ENCODE results near the gene ISCU. TPM values are rescaled to one million over a fixed set of nuclear protein-coding genes. Genes with fewer than 3 reads are reported as not detected.

ISCU gene
- total and polyA plus RNA-seq, 4 donors: 86.2 to 132 (median 94.3) TPM

DNA sequence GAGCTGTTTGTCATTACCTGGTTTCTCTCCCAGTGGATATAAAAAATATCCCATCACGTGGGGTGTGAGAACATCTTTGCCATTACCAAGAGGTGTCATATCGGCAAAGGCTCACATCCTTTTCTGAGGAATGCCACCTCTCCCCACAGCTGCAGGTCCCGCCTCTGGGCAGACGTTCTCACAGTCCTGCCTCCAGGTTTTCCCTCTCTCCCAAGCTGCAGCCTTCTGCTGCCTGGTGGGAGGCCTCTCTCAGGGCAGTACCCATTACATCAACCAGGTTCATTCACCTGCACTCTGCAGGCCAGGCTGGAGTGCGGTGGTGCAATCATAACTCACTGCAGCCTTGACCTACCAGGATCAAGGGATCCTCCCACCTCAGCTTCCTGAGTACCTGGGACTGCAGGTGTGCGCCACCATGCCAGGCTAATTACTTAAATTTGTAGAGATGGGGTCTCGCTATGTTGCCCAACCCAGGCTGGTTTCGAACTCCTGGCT, 50.4 kb downstream of the ISCU start:
- Histone ChIP-seq H3K4me1 (ENCODE audit: control insufficient read depth in 5 of 5, insufficient read depth in 5 of 5, low read length in 5 of 5) (peaks cover 0 to 31% (median 7%) of the 10 kb centered on the region in 5 donors), H3K9ac (ENCODE audit: insufficient read depth in 1 of 2, low read length in 2 of 2) (no peak overlapping the region), H3K36me3 (ENCODE audit: control insufficient read depth in 4 of 4, insufficient read depth in 4 of 4, low read length in 4 of 4) (no peaks in the 10 kb centered on the region), H3K27me3 (ENCODE audit: control insufficient read depth in 3 of 3, insufficient read depth in 3 of 3, low read length in 2 of 3) (no peaks in the 10 kb centered on the region), H3K4me3 (no peak overlapping the region), H3K9me3 (ENCODE audit: control insufficient read depth in 4 of 4, insufficient read depth in 3 of 4, low read length in 3 of 4) (no peaks in the 10 kb centered on the region), H3K27ac (ENCODE audit: low read depth in 1 of 2, low read length in 1 of 2) (no peak overlapping the region)
- ATAC-seq (ENCODE audit: insufficient read depth, low FRiP score) (no peak), DNase-seq (peak in 1 of 3 donors; percentile 42)
- WGBS, 2 donors: 82 to 84% methylated on average over 8 of the region's 8 CpGs
- TF ChIP-seq, protein P1, sequence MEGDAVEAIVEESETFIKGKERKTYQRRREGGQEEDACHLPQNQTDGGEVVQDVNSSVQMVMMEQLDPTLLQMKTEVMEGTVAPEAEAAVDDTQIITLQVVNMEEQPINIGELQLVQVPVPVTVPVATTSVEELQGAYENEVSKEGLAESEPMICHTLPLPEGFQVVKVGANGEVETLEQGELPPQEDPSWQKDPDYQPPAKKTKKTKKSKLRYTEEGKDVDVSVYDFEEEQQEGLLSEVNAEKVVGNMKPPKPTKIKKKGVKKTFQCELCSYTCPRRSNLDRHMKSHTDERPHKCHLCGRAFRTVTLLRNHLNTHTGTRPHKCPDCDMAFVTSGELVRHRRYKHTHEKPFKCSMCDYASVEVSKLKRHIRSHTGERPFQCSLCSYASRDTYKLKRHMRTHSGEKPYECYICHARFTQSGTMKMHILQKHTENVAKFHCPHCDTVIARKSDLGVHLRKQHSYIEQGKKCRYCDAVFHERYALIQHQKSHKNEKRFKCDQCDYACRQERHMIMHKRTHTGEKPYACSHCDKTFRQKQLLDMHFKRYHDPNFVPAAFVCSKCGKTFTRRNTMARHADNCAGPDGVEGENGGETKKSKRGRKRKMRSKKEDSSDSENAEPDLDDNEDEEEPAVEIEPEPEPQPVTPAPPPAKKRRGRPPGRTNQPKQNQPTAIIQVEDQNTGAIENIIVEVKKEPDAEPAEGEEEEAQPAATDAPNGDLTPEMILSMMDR (IDR thresholded peaks at IDR 0.05; ENCODE audit: control extremely low read depth, extremely low read depth): no peak

DNA sequence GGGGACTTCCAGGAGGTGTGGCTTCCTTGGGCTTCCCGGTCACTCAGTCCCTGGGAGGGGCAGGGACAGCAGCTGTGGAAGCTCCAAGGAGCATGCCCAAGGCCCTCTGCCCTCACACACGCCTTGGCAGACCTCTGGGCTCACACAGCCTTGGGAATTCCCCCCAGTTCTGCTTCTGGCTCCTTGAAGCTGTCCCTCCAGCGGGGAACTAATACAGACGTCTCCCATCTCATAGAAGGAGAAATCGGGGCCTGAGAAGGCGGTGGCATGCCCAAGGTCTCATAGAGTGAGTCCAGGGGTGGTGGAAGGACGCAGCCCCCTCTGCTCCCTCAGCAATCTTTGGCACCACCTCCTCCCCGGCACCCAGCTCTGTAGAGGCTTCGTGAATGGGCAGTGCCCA, 51.2 kb downstream of the ISCU start:
- Histone ChIP-seq H3K9me3 (ENCODE audit: control insufficient read depth in 4 of 4, insufficient read depth in 3 of 4, low read length in 3 of 4) (no peaks in the 10 kb centered on the region), H3K4me3 (no peak overlapping the region), H3K4me1 (ENCODE audit: control insufficient read depth in 5 of 5, insufficient read depth in 5 of 5, low read length in 5 of 5) (peaks cover 0 to 33% (median 7%) of the 10 kb centered on the region in 5 donors), H3K36me3 (ENCODE audit: control insufficient read depth in 4 of 4, insufficient read depth in 4 of 4, low read length in 4 of 4) (no peaks in the 10 kb centered on the region), H3K27ac (ENCODE audit: low read depth in 1 of 2, low read length in 1 of 2) (no peak overlapping the region), H3K9ac (ENCODE audit: insufficient read depth in 1 of 2, low read length in 2 of 2) (no peak overlapping the region), H3K27me3 (ENCODE audit: control insufficient read depth in 3 of 3, insufficient read depth in 3 of 3, low read length in 2 of 3) (no peaks in the 10 kb centered on the region)
- TF ChIP-seq, protein P1 (IDR thresholded peaks at IDR 0.05; ENCODE audit: control extremely low read depth, extremely low read depth): no peak
- DNase-seq (peak; percentile 44 to 68 (median 56)), ATAC-seq (ENCODE audit: insufficient read depth, low FRiP score) (no peak)
- WGBS, 2 donors: 54 to 56% methylated on average over 9 of the region's 9 CpGs

DNA sequence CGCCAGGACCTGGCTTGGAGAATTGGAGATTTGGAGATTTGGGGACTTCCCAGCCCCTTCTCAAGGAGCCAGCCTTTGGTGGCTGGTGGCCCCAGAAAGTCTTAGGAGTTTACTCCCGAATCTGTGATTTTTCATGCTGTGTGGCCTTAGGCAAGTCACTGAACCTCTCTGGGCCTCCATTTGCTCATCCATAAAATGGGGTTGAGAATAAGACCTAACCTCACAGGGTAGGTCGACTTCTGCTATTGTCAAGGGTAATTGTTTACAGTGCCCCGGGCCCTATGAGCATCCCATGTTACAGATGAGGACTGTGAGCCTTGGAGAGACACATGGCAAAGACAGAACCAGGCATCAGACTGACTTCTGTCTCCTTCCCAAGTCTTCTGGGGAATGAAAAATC, 51.6 kb downstream of the ISCU start:
- TF ChIP-seq, protein P1 (IDR thresholded peaks at IDR 0.05; ENCODE audit: control extremely low read depth, extremely low read depth): no peak
- 83 to 93% methylated on average over 4 of the region's 4 CpGs for WGBS, 2 donors
- no peaks in the 10 kb centered on the region for H3K27me3 ChIP-seq (ENCODE audit: control insufficient read depth in 3 of 3, insufficient read depth in 3 of 3, low read length in 2 of 3)
- H3K4me1 ChIP-seq (ENCODE audit: control insufficient read depth in 5 of 5, insufficient read depth in 5 of 5, low read length in 5 of 5): peaks cover 0 to 33% (median 7%) of the 10 kb centered on the region in 5 donors
- H3K36me3 ChIP-seq (ENCODE audit: control insufficient read depth in 4 of 4, insufficient read depth in 4 of 4, low read length in 4 of 4): no peaks in the 10 kb centered on the region
- H3K27ac ChIP-seq (ENCODE audit: low read depth in 1 of 2, low read length in 1 of 2): no peak overlapping the region
- no peaks in the 10 kb centered on the region for H3K9me3 ChIP-seq (ENCODE audit: control insufficient read depth in 4 of 4, insufficient read depth in 3 of 4, low read length in 3 of 4)
- DNase-seq (no peak), ATAC-seq (ENCODE audit: insufficient read depth, low FRiP score) (no peak)
- no peak overlapping the region for H3K9ac ChIP-seq (ENCODE audit: insufficient read depth in 1 of 2, low read length in 2 of 2)
- no peak overlapping the region for H3K4me3 ChIP-seq

DNA sequence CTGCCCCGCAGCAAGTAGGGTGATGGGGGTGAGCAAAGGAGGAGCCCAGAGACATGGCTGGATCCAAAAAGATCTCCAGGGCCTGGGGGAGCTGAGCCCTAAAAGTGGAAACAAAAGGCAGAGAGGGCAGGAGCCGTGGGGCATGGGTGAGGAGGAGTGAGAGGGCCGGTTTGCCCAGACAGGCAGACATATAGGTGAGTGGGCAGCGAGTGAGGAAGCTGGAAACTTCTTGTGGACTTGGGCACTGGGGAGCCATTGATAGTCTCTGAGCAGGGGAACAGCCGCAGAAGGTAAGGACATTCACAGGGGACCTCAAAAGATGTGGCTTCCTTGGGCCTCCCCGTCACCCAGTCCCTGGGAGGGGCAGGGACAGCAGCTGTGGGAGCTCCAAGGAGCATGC, 52.2 kb downstream of the ISCU start:
- ATAC-seq (ENCODE audit: insufficient read depth, low FRiP score) (no peak), DNase-seq (no peak)
- Histone ChIP-seq H3K4me3 (no peak overlapping the region), H3K9ac (ENCODE audit: insufficient read depth in 1 of 2, low read length in 2 of 2) (no peak overlapping the region), H3K4me1 (ENCODE audit: control insufficient read depth in 5 of 5, insufficient read depth in 5 of 5, low read length in 5 of 5) (peaks cover 0 to 29% (median 7%) of the 10 kb centered on the region in 5 donors), H3K27ac (ENCODE audit: low read depth in 1 of 2, low read length in 1 of 2) (no peak overlapping the region), H3K9me3 (ENCODE audit: control insufficient read depth in 4 of 4, insufficient read depth in 3 of 4, low read length in 3 of 4) (no peaks in the 10 kb centered on the region), H3K27me3 (ENCODE audit: control insufficient read depth in 3 of 3, insufficient read depth in 3 of 3, low read length in 2 of 3) (no peaks in the 10 kb centered on the region), H3K36me3 (ENCODE audit: control insufficient read depth in 4 of 4, insufficient read depth in 4 of 4, low read length in 4 of 4) (no peaks in the 10 kb centered on the region)
- WGBS, 2 donors: 89 to 94% methylated on average over 6 of the region's 6 CpGs
- TF ChIP-seq, protein P1 (IDR thresholded peaks at IDR 0.05; ENCODE audit: control extremely low read depth, extremely low read depth): no peak

All from lung (tissue), 12 donors.